ENCODE measurements around the gene ZNF683.

ZNF683 gene

GRCh38 chr1:26350343-26350700 lies 22.2 kb downstream of the ZNF683 start:
- H3K27ac ChIP-seq = no peak overlapping the region
- no peak for TF ChIP-seq CTCF (conservative IDR thresholded peaks at IDR 0.05)

- no peak for TF ChIP-seq CTCF (conservative IDR thresholded peaks at IDR 0.05)
- H3K27ac ChIP-seq = no peak overlapping the region
Measured at GRCh38 chr1:26349877-26350244, 22.7 kb downstream of the ZNF683 start.

- no peak for TF ChIP-seq CTCF (conservative IDR thresholded peaks at IDR 0.05)
- no peak overlapping the region for H3K27ac ChIP-seq
Measured at GRCh38 chr1:26349188-26349876, 23.2 kb downstream of the ZNF683 start.

- TF ChIP-seq CTCF (conservative IDR thresholded peaks at IDR 0.05) = no peak
- no peak overlapping the region for H3K27ac ChIP-seq
Measured at GRCh38 chr1:26346274-26347033, 26.1 kb downstream of the ZNF683 start.

GRCh38 chr1:26345718-26346117 lies 26.8 kb downstream of the ZNF683 start:
- H3K27ac ChIP-seq = no peak overlapping the region
- TF ChIP-seq CTCF (conservative IDR thresholded peaks at IDR 0.05) = no peak

GRCh38 chr1:26344147-26344920 lies 28.2 kb downstream of the ZNF683 start:
- no peak for TF ChIP-seq CTCF (conservative IDR thresholded peaks at IDR 0.05)
- no peak overlapping the region for H3K27ac ChIP-seq

- no peak for TF ChIP-seq CTCF (conservative IDR thresholded peaks at IDR 0.05)
- no peak overlapping the region for H3K27ac ChIP-seq
Measured at GRCh38 chr1:26340047-26340481, 32.5 kb downstream of the ZNF683 start.
